HG03108 (cell line): ENCODE results near the gene CCDC81.

Experiments used
- ATAC-seq: cut with Tn5 transposase; IDR thresholded peaks from one replicate; pipeline ENCODE4 v1.9.1; 2021; ENCODE audit warnings: moderate library complexity; ENCODE audit not compliant: unreplicated experiment

CCDC81 gene

DNA sequence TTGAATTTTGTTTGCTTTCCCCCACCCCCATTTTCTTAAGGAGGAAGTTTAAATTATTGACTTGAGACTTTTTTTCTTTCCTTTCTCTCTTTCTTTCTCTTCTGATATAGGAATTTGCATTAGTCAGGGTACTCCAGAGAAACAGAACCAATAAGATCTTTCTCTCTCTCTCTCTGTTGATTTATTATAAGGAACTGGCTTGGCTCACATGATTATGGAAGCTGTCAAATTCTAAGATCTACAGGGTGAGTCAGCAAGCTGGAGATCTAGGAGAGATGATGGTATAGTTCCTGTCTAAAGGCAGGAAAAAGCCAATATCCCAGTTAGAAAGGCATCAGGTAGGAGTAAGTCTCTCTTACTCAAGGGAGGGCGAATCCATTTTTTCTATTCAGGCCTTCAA is 64.0 kb downstream of the CCDC81 start:
- no peak for ATAC-seq

DNA sequence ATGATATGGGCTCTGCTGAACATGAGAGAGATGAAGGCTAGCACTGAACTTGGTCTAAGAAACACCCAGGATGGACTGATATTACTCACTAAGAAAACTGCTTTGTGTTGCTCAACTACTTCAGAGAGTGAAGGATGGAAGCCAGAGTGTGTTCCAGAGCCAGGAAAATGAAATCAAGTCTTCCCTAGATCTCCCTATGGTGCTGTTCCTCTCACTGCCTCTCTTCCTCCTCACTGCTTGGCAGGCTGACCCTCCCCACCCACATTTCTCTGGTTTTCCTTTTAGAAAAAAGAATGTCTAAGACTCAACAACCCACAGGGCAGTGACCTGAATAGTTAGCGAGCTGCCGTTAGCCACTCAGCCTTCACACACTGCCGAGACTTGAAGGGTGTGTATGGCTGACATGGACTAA is 65.6 kb downstream of the CCDC81 start:
- ATAC-seq: no peak

DNA sequence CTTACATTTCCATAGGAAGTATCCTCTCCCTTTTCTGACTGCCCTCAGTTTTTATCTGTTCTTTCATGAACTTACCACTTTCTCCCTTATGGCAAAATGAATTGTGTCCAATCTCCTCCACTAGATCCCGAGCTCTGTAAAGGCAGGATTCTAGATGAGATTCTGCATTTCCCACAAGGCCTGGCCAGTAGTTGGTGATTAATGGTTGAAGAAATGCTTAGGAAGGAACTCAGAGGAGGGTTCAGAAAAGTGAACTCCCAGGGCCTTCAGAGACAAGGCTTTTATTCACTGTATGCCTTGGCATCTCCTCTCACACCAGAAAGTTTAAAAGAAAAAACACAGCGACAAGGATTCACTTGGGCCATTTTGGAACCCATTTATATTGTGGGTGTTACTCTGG is 66.2 kb downstream of the CCDC81 start:
- ATAC-seq: no peak

DNA sequence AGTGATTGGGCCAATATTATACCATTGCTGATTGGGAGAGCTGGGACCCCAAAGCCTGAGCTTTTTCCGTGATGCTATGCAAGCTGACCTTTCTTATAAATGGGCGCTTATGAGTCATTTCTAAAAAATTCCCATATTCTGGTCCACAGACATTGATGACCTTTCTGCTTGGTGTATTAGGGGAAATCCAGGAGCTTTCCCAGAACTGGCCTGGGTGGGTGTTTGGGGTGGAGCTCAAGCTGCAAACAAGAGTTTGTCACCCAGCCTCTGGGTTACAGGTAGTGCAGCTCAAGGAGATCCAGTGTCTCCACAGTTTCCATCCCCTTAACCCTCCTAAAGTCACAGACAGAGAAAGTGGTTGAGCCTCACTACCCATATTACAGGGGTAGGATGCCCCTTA is 67.7 kb downstream of the CCDC81 start:
- no peak for ATAC-seq

DNA sequence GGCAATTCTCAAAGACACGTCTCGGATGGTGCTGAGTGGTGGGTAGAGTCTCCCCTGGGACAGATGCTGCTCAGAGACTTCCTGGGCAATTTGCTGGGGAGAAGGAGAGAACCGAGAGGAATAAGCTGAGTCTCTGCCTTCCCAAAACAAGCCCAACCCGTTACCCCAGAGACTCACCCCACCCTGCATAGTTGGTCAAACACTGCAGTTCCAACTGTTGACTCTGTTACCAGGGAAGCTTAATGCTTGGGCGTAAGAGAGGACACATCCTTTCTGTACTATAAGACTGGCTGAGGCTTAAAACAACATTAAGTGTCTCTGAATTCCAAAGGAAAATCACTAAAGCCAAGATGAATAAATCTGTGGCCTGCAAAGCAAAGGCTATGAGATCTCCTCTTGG is 68.1 kb downstream of the CCDC81 start:
- ATAC-seq: no peak

DNA sequence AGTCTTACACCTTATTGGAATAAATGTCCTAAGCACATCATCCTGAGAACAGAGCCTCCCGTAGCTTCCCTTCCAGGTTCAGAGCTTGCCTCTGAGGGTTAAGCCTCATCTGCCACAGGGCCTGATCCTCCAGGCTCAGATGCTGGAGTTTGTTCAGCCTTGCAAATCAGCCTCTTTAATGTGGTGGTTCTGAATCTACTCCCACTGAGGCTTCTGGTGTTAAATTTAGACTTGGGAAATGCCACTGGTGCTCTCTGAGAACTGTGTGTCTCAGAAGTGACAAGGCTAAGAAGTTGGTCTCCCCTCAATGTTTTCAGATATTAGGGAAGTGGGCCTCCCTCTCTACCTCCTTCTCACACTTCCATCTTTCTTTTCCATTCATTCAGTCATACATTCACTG is 68.7 kb downstream of the CCDC81 start:
- ATAC-seq: no peak

DNA sequence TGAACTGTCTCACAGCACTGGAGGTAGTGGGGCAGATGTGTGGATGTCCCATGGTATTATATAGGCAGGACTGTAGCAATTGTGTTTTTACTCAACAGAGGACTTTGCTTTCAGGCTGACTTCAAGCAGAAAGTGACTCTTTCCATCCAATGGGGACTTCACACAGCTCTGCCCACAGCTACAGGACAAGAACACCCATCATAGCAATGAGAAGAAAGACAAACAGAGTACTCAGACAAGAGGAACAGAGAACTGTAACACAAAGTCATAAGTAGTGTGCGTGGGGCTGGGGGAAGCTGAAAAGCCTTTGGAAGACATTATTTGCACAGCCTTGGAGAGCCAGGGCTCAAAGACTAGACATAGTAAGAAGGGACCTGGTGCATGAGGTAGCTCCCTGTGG is 70.3 kb downstream of the CCDC81 start:
- no peak for ATAC-seq

DNA sequence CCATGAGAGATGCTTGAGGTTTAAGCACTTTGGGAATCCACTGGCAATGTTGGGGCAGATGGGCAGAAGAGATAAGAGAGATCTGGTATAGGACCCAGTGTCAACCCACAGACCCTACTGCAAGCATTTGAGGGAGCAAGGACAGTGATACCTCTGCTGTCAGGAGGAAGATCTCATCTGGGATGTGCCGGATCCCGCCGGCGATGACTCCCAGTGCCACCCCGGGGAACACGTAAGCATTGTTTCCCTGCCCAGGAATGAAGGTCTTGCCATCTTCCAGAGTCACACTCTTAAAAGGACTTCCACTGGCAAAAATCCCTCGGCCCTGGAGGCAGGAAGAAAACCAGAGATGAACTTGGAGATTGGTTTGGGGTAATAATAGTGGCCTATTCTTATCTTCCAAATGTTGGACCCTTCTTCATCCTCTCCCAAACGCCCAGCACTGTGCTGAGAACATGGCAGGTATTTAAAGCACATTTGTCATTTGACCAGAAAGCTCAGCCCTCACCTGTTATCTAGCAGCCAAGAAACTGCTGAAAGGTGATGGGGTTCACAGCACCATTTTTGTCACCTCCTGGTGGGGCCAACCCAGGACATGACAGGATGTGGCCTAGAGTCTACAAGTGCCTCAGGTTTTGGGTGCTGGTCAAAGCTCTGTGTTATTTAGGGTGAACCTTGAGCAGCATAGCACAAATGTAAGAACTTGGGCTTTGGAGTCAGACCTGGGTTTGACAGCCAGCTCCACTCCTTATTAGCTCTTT is 71.7 kb downstream of the CCDC81 start:
- no peak for ATAC-seq

DNA sequence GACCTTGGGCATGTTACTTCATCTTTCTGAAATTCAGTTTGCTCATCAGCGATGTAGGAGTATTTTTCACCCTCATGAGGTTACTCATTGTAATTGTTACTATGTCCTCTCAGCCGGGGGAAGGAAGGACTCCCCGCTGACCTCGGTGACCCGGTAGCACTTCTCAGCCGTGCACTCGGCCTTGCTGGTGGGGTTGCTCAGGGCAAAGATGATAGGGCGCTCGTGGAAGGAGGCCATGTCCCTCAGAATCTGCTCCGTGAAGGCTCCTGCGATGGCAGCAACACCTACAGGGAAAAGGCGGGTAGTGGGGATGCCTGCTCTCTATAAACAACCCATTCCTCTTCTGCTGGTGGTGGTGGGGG is 72.2 kb downstream of the CCDC81 start:
- ATAC-seq: no peak

DNA sequence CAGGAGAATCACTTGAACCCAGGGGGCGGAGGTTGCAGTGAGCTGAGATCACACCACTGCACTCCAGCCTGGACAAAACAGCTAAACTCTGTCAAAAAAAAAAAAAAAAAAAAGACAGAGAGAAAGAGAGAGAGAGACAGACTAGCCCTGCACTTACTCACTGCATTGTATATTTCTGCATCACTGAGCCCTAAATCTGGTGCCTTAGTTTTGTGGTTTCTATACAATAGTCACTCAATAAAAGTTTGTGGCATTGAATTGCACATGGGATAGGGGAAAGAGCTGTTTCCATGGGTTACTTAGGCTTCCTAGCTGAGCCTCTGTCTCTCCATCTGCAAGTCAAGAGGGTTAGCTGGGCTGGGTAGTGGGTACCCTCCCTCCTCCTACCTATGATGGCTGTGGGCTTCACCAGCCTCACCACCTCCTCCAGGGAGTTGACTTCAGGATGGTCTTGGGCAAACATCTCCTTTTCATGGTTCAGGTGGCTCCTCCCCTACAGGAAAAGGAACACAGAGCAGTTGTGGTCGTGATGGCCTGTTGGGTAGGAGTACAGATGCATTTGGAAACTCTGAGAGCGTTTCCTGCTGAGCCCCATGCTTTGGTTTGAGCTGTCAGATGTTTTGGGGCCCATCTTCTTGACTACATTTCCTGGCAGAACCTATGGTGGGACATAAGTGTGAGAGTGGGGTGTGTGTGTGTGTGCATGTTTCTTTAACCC is 73.2 kb downstream of the CCDC81 start:
- ATAC-seq: no peak

DNA sequence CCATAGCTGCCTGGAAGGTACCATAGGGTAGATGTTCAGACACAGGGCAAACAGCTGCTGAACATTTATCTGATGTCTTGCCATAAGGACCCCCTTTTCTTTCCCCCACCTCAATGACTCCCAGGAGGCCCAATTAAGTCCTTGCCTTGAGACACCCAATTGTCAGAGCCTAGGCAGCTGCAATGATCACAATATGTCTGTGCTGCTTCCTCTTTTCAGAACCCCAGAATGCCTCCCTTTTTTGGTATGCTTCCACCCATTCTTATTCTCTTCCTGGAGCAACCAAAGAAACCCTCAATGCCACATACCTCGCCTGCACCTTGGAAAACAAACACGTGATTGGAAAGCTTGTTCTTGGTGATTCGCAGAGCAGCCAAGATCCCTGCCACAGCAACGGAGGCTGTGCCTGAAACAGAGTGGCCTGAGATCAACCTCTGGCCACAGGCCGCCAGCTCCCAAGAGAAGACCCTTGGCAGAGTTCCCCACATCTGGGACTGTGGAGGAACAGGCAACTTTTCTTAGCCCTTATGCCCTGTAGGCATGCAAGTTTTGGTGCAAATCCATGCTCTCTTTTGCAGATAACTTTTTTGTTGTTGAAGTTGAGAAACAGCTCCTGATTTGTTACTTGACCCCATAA is 75.4 kb downstream of the CCDC81 start:
- no peak for ATAC-seq

DNA sequence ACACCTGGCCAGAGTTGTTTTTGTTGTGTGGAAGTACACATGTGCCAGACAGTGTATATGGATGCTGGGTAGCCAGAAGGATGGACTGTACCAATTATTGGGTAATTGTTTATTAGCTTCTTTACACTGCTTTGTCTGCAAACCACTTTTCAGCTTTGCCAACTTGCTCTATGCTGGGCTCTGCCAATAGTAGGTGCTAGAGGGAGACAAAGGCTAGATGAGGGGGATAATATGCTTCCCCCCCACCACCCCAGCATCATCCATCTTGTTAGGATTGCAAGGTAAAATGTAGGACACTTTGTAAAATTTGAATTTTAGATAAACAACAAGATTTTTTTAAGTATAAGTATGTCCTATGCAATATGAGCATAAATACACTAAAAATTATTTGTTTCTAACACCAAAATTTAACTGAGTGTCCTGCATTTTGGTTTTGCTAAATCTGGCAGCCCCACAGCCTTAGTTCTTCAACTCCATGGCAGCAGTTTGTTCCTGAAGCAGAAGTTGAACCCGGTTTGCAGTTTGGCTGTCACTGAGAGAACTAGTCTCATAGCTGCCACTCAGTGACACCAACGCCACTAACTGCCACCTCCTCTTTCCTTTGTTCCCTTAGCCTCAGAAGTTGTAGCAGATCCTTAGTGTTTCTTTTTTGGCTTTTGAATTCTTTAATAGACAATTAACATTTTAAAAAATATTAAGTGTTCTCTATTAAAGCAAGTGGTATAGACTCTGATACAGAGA is 78.8 kb downstream of the CCDC81 start:
- no peak for ATAC-seq

DNA sequence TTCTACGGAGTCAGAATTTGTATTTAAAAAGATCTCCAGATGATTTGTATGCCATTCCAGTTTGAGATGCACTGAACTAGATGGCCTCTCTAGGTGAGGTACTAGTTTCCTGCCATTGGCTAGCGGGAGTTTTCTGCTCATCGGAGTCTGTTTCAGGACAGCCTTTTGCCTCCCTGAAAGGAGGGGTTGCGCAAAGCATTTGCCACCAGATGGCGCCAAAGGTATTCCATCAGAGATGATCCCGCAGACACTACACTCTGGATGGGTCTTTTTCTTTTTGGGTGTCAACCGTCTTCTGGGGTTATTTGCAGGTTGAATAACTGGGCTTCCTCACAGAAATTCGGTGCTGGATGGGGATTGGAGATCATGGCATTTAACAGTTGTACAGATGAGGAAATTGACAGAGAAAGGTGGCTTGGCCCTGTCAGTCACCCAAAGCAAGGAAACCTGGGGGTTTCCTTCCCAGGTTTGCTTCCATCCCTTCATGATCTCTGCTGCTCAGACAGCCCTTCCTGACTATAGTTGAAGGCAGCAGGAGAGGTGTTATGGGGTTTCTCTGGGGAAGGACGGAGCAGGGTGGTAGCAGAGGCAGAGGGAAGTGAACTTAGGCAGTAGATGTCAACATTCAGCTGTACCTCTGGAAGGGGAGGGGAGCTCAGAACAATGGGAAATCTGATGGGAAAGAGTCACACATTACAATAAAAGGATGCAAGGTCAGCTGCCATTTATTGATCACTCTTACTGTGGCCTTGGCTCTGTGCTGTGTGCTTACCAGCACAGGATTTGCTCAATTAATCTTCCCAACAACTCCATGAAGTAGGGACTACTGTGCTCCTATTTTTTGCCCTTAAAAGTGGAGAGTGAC is 81.6 kb downstream of the CCDC81 start:
- ATAC-seq: peak; percentile 74

DNA sequence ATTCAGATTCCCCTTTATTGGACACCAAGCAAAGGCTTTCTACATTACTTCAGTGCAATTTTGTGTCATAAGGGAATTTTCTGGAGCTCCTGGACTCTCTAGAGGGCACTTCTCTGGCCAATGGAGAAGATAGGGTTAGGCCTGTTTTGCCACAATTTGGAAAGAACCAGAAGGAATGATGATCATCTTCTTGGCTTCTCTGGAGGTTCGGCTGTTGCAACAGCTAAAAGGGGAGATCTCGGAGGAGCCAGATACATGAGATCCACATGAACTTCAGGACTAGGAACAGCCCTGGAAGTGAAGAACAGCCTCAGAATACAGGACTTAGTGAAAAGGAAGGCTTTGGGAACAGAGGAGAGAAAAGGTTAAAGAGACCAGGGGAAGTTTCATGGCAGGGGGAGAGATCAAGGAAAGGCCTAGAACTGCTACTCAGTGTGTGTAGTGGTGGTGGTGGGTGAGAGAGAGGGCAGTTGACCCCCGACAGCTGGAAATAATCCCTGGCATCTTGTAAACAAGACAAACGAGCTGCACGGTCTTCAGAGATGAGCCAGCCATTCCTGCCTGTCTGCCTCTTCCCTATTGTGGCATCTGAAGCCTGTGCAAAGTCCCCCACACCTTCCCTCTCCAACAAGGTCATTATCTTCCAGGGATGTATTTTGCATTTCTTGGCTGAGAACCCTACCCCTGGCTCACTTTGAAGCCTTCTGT is 83.8 kb downstream of the CCDC81 start:
- ATAC-seq: no peak

DNA sequence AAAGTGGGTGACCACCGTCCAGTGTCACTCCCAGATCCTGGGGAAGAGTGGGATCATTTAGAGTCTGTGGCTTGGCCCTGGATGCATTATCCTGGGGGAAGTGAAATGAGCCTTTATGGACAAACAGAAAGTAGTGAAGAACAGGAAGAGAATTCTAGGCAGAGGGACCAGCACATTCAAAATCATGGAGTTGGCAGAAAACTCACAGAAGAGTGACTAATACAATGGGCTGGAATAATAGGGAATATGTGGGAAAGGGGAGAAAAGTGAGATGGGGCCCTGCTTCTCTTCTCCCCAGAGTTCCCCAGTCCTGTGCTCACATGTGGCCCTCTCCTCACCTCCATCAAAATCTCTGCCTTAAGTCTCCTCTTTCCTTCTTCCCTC is 84.3 kb downstream of the CCDC81 start:
- no peak for ATAC-seq

DNA sequence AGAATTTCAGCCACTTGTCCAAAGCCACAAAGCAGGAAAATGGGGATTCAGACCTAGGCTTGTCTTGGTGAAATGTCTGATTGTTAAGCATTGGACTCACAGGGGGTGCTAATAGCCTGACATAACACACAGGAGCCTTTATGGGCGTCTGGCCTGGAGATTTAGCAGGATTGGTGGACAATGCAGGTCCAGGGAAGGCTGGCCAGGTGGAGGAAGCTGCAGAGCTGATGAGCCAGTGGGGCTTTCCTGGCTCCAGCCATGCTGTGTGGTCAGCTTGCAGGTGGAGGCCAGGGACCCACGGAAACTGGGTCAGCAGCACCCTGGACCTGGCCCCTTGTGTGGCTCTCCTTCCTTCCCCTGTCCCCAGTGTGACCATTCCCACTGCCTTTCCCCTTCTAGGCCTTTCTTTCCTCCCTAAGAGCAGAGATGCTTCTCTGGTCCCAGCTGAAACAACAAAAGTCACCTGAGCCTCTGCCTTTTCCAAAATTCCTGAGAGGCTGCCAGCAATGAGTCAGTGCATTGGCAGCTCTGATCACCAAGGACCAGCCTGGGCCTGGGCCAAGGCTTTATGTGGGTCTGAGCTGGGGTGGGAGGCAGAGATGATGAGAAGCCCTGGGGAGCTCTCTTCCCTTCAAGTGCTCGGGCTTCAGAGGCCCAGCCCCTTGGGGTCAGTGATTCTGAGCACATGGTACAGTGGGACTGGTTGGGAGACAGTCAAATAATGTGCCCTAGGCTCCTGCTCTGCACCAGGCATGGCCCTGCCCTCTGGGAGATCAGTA is 85.2 kb downstream of the CCDC81 start:
- ATAC-seq: no peak

DNA sequence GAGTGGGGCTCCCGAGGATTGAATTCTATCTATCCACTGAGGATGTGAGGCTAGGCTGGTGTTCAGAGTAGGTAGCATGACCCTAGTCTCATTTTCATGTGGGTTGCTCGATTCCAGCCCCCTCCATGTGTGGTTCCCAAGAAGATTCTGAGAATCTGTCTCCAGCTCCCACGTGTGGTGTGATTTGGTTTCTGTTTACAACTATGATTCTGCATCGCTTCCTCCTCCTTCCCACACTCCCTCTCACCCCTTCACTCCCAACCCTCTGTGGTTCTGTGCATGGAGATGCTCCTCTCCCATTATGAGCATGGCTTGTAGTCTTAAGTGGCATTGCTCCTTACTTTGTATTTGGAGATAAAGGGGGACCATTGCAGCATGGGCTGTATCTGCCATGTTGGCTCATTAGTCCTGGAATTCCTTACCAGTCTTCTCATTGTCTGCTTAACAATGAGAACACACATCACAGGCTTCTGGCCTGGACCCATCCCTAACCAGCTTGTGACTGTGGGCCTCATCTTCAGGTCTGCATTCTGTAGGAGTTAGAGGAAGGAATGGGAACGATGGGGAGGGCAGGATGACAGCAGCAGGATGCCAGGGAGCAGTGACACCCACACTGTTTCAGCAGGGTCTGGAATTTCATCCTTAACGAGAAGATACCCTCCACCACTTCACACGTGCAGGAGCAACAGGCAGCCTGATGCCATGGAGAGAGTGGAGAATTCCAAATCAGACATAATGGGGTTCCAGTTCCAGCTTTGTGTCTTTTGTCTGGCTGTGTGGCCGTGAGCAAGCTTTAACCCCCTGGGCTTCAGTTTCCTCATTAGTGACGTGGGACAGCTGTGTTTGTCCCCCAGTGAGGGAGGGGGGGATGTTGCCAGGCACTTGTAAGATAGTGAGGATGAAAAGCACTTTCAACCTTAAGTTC is 86.0 kb downstream of the CCDC81 start:
- ATAC-seq: no peak

DNA sequence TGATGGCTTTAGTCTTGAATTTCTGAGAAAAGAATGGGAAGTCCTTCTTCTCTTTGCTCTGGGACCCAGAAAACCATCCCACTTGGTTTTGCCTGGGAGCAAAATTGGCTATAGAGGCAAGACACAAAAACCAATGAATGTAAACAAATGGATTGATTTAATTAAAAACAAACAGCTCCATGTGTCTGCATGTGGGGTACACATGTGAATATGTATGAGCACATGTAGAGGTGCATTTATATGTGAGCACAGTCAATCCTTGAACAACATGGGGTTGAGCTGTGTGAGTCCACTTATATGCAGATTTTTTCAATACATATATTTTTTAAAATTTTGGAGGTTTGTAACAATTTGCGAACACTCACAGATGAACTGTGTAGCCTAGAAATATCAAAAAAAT is 87.2 kb downstream of the CCDC81 start:
- no peak for ATAC-seq
